GM18907 (cell line): ENCODE measurements around the gene RPIA.
"Not testable (repeated sequence)": the region's sequence is repeated elsewhere in the genome, so short reads cannot be mapped to it uniquely, and the experiment has no call there.

Source experiments
- ATAC-seq: cut with Tn5 transposase; IDR thresholded peaks from one replicate; pipeline ENCODE4 v1.9.1; 2021; ENCODE audit warnings: mild to moderate bottlenecking, moderate library complexity; ENCODE audit not compliant: unreplicated experiment

The RPIA gene

DNA sequence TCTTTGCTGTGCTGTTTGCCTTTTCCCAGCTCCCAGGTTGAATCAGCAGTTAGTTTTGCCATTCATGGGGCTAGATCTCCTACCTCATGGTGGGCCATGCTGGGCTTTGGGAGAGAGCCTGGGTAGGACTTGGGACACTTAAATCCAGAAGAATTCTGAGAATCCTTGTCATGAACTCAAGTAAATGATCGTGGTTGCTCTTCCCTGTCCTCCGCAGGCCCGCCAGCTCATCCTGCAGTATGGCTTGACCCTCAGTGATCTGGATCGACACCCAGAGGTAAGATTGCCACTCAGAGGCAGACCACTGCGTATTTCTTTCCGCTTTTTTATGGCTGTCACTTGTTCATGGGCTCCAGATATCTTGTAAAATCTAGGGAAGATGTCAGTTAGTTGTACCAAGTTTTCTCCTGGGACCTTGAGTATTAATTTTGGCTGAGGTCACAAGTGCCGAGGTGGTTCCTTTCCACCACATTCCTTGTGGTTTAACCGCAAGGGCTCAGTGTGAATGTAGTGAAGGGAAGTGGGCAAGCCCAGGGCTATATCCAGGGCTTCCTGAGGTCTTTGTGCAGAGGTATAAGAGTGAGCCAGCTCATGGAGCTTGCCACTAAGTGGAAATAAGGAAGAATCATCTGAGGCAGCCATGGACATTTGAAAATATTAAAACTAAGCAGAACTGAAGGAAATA is 37.7 kb downstream of the RPIA start:
- ATAC-seq, result no peak

DNA sequence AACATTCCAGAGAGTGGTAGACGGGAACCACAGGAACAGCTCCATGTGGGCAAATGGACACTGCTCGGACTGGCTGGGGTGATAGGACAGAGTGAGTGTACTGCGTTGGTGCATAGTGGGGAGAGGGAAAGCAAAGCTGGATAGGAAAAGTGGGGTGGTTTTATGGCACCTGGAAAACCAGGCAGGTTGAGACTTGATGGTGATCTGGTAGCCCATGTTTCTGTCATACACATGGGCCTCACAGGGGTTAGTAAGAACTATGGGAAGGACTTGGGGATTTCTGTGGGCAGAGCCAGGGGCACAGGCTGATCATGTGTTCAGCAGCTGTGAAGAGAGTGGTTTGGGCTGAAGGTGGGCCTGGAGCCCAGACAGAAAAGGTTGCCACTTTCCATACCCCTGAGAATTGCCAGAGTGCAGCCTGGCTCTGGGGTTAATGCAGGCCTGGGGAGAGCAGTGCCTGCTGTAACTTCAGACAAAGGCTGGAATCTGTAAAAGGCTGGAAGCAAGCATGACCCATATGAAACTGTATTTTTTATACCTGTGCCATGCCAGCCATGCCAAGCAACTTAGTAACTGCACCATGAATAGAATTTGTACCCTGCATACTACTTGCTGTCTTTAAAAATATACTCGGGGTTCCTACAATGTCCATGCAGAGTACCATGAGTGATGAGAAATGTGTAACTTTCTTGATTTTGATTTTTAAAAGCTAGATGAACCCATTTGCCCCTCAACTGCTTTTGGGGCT is 41.9 kb downstream of the RPIA start:
- no peak for ATAC-seq

GRCh38 chr2:88735133-88735532 is 43.7 kb downstream of the RPIA start:
- ATAC-seq, result no peak

DNA sequence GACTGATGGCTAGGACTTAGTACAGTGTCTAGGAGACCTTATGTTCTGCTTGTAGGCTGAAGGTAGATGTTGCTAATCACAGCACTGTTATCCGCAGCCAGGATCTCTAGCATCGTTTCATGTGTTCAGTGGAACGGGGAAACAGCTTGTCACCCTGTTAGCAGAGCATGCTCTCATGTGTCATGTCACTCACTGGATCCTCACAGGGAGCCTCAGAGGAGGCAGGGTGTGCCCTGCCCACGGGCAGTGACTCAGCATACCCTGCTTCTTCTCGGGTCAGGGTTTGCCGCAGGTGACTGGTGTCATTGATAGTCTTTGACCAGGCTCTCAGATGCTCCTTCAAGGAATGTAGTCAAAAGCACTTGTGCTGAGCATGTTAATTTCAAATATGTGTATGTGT is 44.4 kb downstream of the RPIA start:
- ATAC-seq, result no peak

DNA sequence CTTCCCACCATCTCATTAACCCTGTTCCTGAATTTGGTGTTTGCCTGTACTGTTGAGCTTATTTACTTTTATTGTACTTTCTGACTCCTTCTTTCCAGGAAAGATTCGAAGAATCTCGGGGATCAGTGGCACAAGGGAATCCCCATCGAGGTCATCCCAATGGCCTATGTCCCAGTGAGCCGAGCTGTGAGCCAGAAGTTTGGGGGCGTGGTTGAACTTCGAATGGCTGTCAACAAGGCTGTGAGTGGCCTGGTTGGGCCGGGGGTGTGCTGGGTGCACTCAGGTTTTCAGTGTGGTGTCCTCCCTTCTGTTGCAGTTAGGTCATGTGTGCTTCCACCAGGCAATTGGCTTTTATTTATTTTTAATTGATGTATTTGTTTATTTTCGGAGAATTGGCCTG is 45.0 kb downstream of the RPIA start:
- no peak for ATAC-seq

GRCh38 chr2:88737385-88737784 is 45.9 kb downstream of the RPIA start:
- ATAC-seq, result no peak

DNA sequence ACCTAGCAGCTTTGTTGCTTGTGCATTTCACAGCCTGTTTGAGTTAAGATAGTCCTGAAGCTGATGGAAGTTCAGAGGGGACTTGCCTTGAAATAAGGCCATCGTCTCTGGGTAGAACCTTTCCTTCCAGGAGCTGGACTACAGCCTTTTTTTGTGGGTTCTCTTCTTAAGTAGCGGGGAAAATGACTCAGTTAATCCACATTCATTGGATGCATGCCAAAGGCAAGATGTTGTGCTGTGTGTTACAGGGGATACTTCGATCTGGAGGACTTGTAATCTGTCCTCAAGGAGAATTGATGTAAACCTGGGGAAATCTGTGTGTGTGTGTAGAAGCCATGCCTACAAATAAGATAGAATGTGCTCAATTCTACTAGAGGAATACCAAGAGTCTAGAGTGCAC is 46.8 kb downstream of the RPIA start:
- ATAC-seq, result no peak

DNA sequence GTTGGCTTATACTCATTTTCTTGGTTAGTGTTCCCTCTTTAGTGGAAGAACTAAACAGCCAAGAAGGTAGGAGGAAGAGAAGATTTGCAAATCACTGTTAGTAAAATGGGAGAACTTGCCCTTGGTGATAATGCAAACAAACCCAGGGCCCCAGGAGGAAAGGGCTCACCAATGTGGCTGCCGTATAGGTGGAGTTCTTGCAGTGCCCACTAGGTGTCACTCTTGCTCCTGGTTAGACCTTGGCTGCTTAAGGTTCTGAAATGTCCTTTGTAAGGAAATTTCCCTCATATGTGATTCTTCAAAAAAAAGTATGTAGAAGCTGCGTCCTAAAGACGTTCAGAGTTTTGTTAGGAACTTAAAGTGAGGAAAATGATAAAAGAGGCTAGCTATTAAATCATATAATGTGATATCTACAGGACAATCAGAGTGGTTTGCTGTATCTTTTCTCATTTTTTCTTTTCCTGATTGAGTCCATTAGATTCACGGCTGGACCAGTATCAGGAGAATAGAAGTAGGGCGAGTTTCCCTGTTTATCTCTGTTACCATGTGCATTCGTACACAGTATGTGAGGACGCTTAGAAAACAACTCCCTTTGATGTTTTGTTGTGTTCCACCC is 48.6 kb downstream of the RPIA start:
- ATAC-seq, result peak; percentile 88

- ATAC-seq, result no peak
Observed at GRCh38 chr2:88746929-88747490, 55.5 kb downstream of the RPIA start.

GRCh38 chr2:88747990-88748389 is 56.5 kb downstream of the RPIA start:
- no peak for ATAC-seq

DNA sequence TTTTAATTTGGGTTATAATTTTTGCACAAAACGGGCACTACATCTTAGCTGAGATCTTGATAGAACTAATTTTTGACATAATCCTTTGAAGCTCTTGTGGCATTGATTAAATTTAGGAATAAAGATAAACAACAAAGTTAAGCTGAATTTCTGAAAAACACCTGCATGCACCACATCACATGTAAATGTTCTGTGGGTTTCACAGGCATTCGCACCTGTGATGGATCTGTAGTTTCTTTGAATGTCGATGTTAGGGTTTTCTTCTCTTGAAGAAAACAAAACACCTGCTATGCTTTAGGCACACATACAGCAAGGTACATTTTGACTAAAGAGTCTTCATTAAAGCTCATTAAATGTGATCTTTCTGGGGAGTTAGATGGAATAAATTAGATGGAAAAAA is 60.3 kb downstream of the RPIA start:
- no peak for ATAC-seq

DNA sequence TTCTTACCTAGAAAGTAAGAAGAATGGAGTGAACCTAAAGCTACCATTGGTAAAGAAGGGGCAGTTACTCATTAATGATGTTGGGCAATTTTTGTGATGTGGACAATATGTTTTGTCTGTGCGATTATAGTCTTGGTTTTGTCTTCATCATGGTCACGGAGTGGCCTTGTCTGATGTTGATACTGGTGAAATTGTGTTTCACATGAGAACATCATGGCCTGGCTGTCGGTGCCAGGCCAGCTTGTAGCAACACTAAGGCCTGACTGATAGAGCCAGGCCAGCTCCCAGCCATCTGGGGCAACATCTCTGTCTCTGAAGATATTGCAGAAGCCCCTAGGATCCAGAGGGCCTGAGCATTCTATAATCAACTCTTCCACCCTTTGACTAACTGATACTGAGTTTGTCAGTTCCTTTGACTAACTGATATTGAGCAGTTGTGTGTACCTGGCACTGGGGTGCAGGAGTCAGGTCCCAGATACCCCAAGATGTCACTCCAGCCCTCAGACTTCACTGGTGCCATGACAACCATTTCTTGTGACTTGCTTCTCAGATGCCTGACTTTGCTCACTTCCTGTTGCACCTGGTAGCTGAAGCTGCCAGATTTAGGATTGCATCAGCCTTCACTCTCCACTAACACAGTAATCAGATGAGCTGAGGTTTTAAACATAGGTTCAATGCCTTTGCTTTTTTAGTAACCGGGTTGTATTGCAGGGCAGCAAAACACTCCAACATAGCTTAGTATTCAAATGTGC is 62.5 kb downstream of the RPIA start:
- ATAC-seq, result peak; percentile 88

DNA sequence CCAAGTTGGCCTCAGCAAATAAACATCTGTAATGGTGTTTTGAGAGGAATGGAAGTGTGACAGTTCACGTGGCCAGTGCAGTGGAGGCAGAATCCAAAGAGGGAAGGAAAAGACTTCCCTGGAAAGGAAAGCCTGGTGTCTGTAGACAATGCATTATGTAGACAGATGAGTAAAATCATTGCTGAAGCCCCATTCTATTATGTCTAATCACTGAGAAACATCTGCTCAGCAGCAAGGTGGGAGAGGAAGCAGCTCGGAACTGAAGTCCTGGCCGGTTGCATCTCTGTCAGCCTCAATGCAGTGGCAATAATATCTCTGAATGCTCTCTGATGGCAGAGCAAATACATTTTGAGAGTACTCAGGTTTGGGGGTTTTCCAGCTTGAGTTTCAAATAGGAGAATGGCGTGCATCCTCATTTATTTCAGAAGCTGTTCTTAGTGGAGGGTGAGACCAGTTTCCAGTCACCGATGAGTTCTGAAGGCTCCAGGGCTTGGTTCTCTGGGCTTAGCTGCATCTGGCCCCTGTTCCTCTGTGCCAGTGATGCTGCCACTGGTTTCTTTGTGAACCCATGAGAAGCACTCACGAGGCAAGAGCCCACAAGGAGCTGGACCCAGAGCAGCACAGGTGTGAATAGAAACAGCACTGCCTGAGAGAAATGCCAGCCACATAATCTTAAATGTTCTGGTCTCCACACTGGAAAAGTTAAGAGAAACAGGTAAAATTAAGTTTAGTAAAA is 63.3 kb downstream of the RPIA start:
- peak; percentile 47 for ATAC-seq

- no peak for ATAC-seq
Observed at GRCh38 chr2:88755836-88756235, 64.4 kb downstream of the RPIA start.

GRCh38 chr2:88757025-88757424 is 65.6 kb downstream of the RPIA start:
- ATAC-seq, result no peak

DNA sequence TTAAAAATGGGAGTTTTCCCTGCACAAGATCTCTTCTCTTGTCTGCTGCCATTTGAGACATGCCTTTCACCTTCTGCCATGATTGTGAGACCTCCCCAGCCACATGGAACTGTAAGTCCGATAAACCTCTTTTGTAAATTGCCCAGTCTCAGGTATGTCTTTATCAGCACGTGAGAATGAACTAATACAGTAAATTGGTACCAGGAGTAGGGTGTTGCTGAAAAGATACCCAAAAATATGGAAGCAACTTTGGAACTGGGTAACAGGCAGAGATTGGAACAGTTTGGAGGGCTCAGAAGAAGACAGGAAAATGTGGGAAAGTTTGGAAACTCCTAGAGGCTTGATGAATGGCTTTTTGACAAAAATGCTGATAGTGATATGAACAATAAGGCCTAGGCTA is 67.2 kb downstream of the RPIA start:
- not testable (repeated sequence) for ATAC-seq

DNA sequence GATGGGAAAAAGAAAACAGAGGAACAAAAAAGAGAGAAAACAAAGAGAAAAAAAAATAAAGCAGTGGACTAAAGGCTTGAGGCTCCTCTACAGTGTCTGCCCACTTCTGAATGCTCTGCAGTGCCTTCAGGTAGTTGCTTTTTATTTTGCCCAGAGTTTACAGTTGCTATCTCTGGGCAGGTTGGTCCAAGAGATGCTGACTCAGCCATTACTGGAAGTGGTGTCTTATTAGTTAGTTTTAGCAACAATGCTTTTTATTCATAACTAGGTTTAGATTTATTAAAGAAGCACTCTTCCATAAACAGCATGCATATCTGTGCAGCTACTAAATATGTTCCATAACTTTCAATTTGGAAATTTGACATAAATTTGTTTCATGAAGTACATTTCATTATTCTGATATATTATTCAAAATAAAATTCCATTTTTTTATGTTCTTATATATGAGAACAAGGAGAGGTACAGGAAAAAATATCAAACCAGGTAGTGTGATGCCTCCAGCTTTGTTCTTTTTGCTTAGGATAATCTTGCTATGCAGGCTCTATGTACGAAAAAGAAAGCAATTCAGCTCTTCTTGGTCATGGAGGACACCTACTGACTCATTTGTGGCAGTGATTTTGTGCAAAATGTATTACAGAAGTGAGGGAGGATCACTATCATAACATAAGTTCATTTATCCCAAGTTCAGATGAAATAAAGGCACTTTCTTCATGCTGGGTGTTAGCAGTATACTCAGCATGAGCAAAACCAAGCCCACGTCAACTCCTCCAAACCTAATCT is 69.5 kb downstream of the RPIA start:
- ATAC-seq, result no peak

- no peak for ATAC-seq
Observed at GRCh38 chr2:88764141-88764849, 72.8 kb downstream of the RPIA start.

DNA sequence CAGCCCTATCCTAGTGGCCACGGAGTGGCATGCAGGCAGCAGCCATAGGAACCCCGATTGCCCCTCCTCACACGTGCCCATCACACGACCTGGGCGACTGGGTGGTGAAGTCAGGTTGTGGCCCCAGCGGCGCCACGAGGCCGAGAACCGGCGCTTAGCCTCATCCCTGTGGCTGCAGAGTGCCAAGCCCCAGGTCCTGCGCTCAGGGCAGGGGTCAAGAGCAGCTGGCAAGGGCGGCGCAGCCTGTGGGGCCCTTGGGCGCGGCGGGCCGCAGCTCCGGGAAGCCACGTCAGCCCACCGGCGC is 73.3 kb downstream of the RPIA start:
- peak; percentile 19 for ATAC-seq
